Activated CD4-positive, alpha-beta T cell treated with anti-CD3 and anti-CD28 coated beads for 36 hours (primary cell): Measurements from ENCODE around the gene FHAD1. TPM values are rescaled to one million over a fixed set of nuclear protein-coding genes. Genes with fewer than 3 reads are reported as not detected.

Experiments used
- ATAC-seq: fragments of 200-7000 bp; cut with Tn5 transposase; one replicate; pipeline ENCODE4 v1.10.0; 2021; ENCODE audit warnings: mild to moderate bottlenecking, moderate library complexity
- CTCF ChIA-PET: fragments of 350-600 bp; sonication (Branson Sonifier 250); formaldehyde crosslinking; loops from one replicate; lab custom pipeline; 2021; ENCODE audit warnings: antibody characterized with exemption; lab: Charles Lee
- POLR2A ChIA-PET: fragments of 350-600 bp; sonication (Branson Sonifier 250); formaldehyde crosslinking; loops from one replicate; lab custom pipeline; 2021; ENCODE audit warnings: antibody characterized with exemption, inconsistent platforms; lab: Charles Lee
- DNase-seq: peaks from one replicate; pipeline ENCODE4 v3.0.0-alpha.2; 2020
- H3K27ac Mint-ChIP-seq: one replicate; pipeline ENCODE4 v1.8.0; 2021; ENCODE audit warnings: mixed read lengths
- H3K27me3 Mint-ChIP-seq: one replicate; pipeline ENCODE4 v1.8.0; 2021; ENCODE audit warnings: mixed read lengths
- H3K36me3 Mint-ChIP-seq: one replicate; pipeline ENCODE4 v1.8.0; 2021; ENCODE audit warnings: low read depth, mixed read lengths
- H3K4me1 Mint-ChIP-seq: one replicate; pipeline ENCODE4 v1.8.0; 2021; ENCODE audit warnings: mixed read lengths
- H3K4me3 Mint-ChIP-seq: one replicate; pipeline ENCODE4 v1.8.0; 2021; ENCODE audit warnings: mild to moderate bottlenecking, moderate library complexity, mixed read lengths
- H3K9me3 Mint-ChIP-seq: one replicate; pipeline ENCODE4 v1.8.0; 2021; ENCODE audit warnings: low read depth, mixed read lengths
- intact Hi-C, 2 experiments: fragments of 100-400 bp; cut with DNase I in 1 of 2; cut with micrococcal nuclease in 1 of 2; formaldehyde crosslinking; loops; one replicate each; pipeline versions ENCODE4 v1.14.2 to v1.15.1; 2022 to 2024; cut with DNase I, micrococcal nuclease
- total RNA-seq, 2 experiments: library from RNA; stranded (reverse); gene quantifications; one replicate each; pipeline ENCODE4 v1.2.3, GENCODE V29; 2021

Gene FHAD1
- total RNA-seq, 2 experiments from 2014 or later = 0.21 to 0.53 TPM

- ATAC-seq (no peak), DNase-seq (no peak)
- POLR2A ChIA-PET = interaction anchor here (0.6 kb wide), 1 partner anchor 108 kb away, joined by 3 read pairs; no protein-coding TSS in a partner anchor
- Mint-ChIP-seq H3K36me3 (no peaks in the 10 kb centered on the region), H3K4me1 (no peaks in the 10 kb centered on the region), H3K9me3 (peaks cover 2% of the 10 kb centered on the region), H3K27ac (no peak overlapping the region), H3K27me3 (peaks cover 6% of the 10 kb centered on the region), H3K4me3 (no peak overlapping the region)
- CTCF ChIA-PET = interaction anchor here (0.9 to 1.9 kb wide), 3 partner anchors 14 to 186 kb away, joined by 3 to 9 read pairs (median 3); no protein-coding TSS in a partner anchor
- intact Hi-C loops = no loop called here
Measured at GRCh38 chr1:15309687-15310086, 62.7 kb downstream of the FHAD1 start.

GRCh38 chr1:15310544-15310943 lies 63.5 kb downstream of the FHAD1 start:
- intact Hi-C loops = no loop called here
- ATAC-seq = no peak
- H3K36me3 Mint-ChIP-seq = no peaks in the 10 kb centered on the region
- H3K27me3 Mint-ChIP-seq = peaks cover 1% of the 10 kb centered on the region
- peaks cover 2% of the 10 kb centered on the region for H3K9me3 Mint-ChIP-seq
- no peak for DNase-seq
- POLR2A ChIA-PET = no interaction called here
- H3K4me1 Mint-ChIP-seq = no peaks in the 10 kb centered on the region
- no peak overlapping the region for H3K4me3 Mint-ChIP-seq
- H3K27ac Mint-ChIP-seq = no peak overlapping the region
- CTCF ChIA-PET = interaction anchor here (0.5 kb wide), 1 partner anchor 39 kb away, joined by 3 read pairs; no protein-coding TSS in a partner anchor

- Mint-ChIP-seq H3K27ac (no peak overlapping the region), H3K36me3 (no peaks in the 10 kb centered on the region), H3K27me3 (no peaks in the 10 kb centered on the region), H3K4me1 (no peaks in the 10 kb centered on the region), H3K4me3 (no peak overlapping the region), H3K9me3 (peaks cover 2% of the 10 kb centered on the region)
- ChIA-PET CTCF (interaction anchor here (0.5 to 2.9 kb wide), 2 partner anchors 12 to 39 kb away, joined by 3 to 10 read pairs; no protein-coding TSS in a partner anchor), POLR2A (no interaction called here)
- DNase-seq (no peak), ATAC-seq (no peak)
- intact Hi-C loops = no loop called here
Measured at GRCh38 chr1:15311122-15311822, 64.2 kb downstream of the FHAD1 start.

GRCh38 chr1:15311880-15312279 lies 64.9 kb downstream of the FHAD1 start:
- ChIA-PET CTCF (interaction anchor here (0.6 to 2.9 kb wide), 2 partner anchors 9 to 12 kb away, joined by 3 to 10 read pairs; no protein-coding TSS in a partner anchor), POLR2A (no interaction called here)
- Mint-ChIP-seq H3K9me3 (peaks cover 2% of the 10 kb centered on the region), H3K4me1 (no peaks in the 10 kb centered on the region), H3K27ac (no peak overlapping the region), H3K4me3 (no peak overlapping the region), H3K27me3 (no peaks in the 10 kb centered on the region), H3K36me3 (no peaks in the 10 kb centered on the region)
- DNase-seq = peak; percentile 10
- ATAC-seq = peak; percentile 49
- intact Hi-C loops = no loop called here

- DNase-seq (no peak), ATAC-seq (no peak)
- Mint-ChIP-seq H3K4me1 (no peaks in the 10 kb centered on the region), H3K9me3 (peaks cover 2% of the 10 kb centered on the region), H3K4me3 (no peak overlapping the region), H3K36me3 (no peaks in the 10 kb centered on the region), H3K27ac (no peak overlapping the region), H3K27me3 (peaks cover 3% of the 10 kb centered on the region)
- POLR2A ChIA-PET = no interaction called here
- intact Hi-C loops = no loop called here
- CTCF ChIA-PET = interaction anchor here (0.5 to 2.9 kb wide), 8 partner anchors 8 to 285 kb away, joined by 3 to 13 read pairs (median 4); partner anchors contain the start of gene TMEM51
Measured at GRCh38 chr1:15312626-15313411, 65.8 kb downstream of the FHAD1 start.

- no peak for ATAC-seq
- CTCF ChIA-PET = interaction anchor here (2.2 to 11.2 kb wide), 2 partner anchors 10 to 117 kb away, joined by 13 to 183 read pairs; no protein-coding TSS in a partner anchor
- intact Hi-C loops = no loop called here
- Mint-ChIP-seq H3K9me3 (peaks cover 2% of the 10 kb centered on the region), H3K27me3 (peaks cover 3% of the 10 kb centered on the region), H3K27ac (no peak overlapping the region), H3K36me3 (no peaks in the 10 kb centered on the region), H3K4me1 (no peaks in the 10 kb centered on the region), H3K4me3 (no peak overlapping the region)
- POLR2A ChIA-PET = no interaction called here
- DNase-seq = no peak
Measured at GRCh38 chr1:15314328-15315281, 67.6 kb downstream of the FHAD1 start.

GRCh38 chr1:15315815-15316214 lies 68.8 kb downstream of the FHAD1 start:
- POLR2A ChIA-PET = no interaction called here
- ATAC-seq (no peak), DNase-seq (no peak)
- H3K27me3 Mint-ChIP-seq = peaks cover 3% of the 10 kb centered on the region
- H3K9me3 Mint-ChIP-seq = peaks cover 2% of the 10 kb centered on the region
- intact Hi-C loops = no loop called here
- no peak overlapping the region for H3K4me3 Mint-ChIP-seq
- CTCF ChIA-PET = interaction anchor here (11.2 kb wide), 1 partner anchor 115 kb away, joined by 183 read pairs; no protein-coding TSS in a partner anchor
- H3K36me3 Mint-ChIP-seq = no peaks in the 10 kb centered on the region
- H3K27ac Mint-ChIP-seq = no peak overlapping the region
- H3K4me1 Mint-ChIP-seq = no peaks in the 10 kb centered on the region

- H3K27ac Mint-ChIP-seq = no peak overlapping the region
- H3K36me3 Mint-ChIP-seq = no peaks in the 10 kb centered on the region
- peaks cover 2% of the 10 kb centered on the region for H3K9me3 Mint-ChIP-seq
- H3K27me3 Mint-ChIP-seq = peaks cover 3% of the 10 kb centered on the region
- CTCF ChIA-PET = interaction anchor here (0.6 to 11.2 kb wide), 2 partner anchors 115 to 187 kb away, joined by 3 to 183 read pairs; no protein-coding TSS in a partner anchor
- DNase-seq (no peak), ATAC-seq (no peak)
- no peak overlapping the region for H3K4me3 Mint-ChIP-seq
- POLR2A ChIA-PET = no interaction called here
- no peaks in the 10 kb centered on the region for H3K4me1 Mint-ChIP-seq
- intact Hi-C loops = no loop called here
Measured at GRCh38 chr1:15316510-15316909, 69.5 kb downstream of the FHAD1 start.

GRCh38 chr1:15320267-15320666 lies 73.2 kb downstream of the FHAD1 start:
- ChIA-PET POLR2A (no interaction called here), CTCF (interaction anchor here (0.7 to 11.2 kb wide), 6 partner anchors 13 to 111 kb away, joined by 3 to 183 read pairs (median 4); no protein-coding TSS in a partner anchor)
- Mint-ChIP-seq H3K27ac (no peak overlapping the region), H3K36me3 (no peaks in the 10 kb centered on the region), H3K27me3 (peaks cover 6% of the 10 kb centered on the region), H3K4me3 (no peak overlapping the region), H3K9me3 (no peaks in the 10 kb centered on the region), H3K4me1 (no peaks in the 10 kb centered on the region)
- ATAC-seq (no peak), DNase-seq (no peak)
- intact Hi-C loops = no loop called here

GRCh38 chr1:15321601-15322000 lies 74.6 kb downstream of the FHAD1 start:
- intact Hi-C loops = no loop called here
- Mint-ChIP-seq H3K27ac (no peak overlapping the region), H3K4me1 (no peaks in the 10 kb centered on the region), H3K27me3 (peaks cover 6% of the 10 kb centered on the region), H3K36me3 (no peaks in the 10 kb centered on the region), H3K9me3 (no peaks in the 10 kb centered on the region), H3K4me3 (no peak overlapping the region)
- POLR2A ChIA-PET = no interaction called here
- CTCF ChIA-PET = interaction anchor here (0.7 to 11.2 kb wide), 2 partner anchors 110 to 687 kb away, joined by 3 to 183 read pairs; no protein-coding TSS in a partner anchor
- DNase-seq (no peak), ATAC-seq (no peak)
